Ovary (tissue), 9 donors: Measurements from ENCODE around the gene MIDN. TPM values are rescaled to one million over a fixed set of nuclear protein-coding genes. Genes with fewer than 3 reads are reported as not detected.

ENCODE experiments used
- DNase-seq, 5 donors: peaks; one replicate each; pipeline ENCODE4 v3.0.0-alpha.2; 2019 to 2020
- H3K27ac ChIP-seq, 2 donors: fragments of 200-600 bp; one replicate each; pipeline versions ENCODE4 v1.5.1 to v1.8.0; 2019 to 2022
- H3K27me3 ChIP-seq: fragments of 200-600 bp; one replicate; pipeline ENCODE4 v1.8.0; 2022
- H3K36me3 ChIP-seq: fragments of 200-600 bp; sonication (generic); one replicate; pipeline ENCODE4 v1.5.1; 2019
- H3K4me1 ChIP-seq: one replicate; pipeline ENCODE4 v1.8.1; 2013; ENCODE audit warnings: mild to moderate bottlenecking, moderate library complexity; ENCODE audit not compliant: insufficient read depth
- H3K4me3 ChIP-seq: fragments of 200-600 bp; sonication (generic); one replicate; pipeline ENCODE4 v1.5.1; 2017
- H3K9me3 ChIP-seq, 2 donors: fragments of 200-600 bp in 1 of 2; sonication (generic) in 1 of 2; one replicate each; pipeline versions ENCODE4 v1.5.1 to v1.8.1; 2013 to 2019; ENCODE audit warnings: mild to moderate bottlenecking in 1 of 2, moderate library complexity in 1 of 2
- CTCF ChIP-seq, 3 donors: fragments of 450-650 bp in 2 of 3; fragments of 200-600 bp in 1 of 3; IDR thresholded peaks; one replicate each; pipeline versions ENCODE4 v1.5.1 to v1.8.0; 2016 to 2022; ENCODE audit warnings: antibody characterized with exemption in 3 of 3, mild to moderate bottlenecking in 1 of 3
- EP300 ChIP-seq: sonication (generic); formaldehyde crosslinking; IDR thresholded peaks from one replicate; pipeline ENCODE4 v1.6.1; 2017; ENCODE audit warnings: antibody characterized with exemption
- POLR2A ChIP-seq: fragments of 450-650 bp; IDR thresholded peaks from one replicate; pipeline ENCODE4 v1.6.1; 2017; ENCODE audit warnings: antibody characterized with exemption, mild to moderate bottlenecking, moderate library complexity
- WGBS, 3 donors: extraction: QIAGEN DNeasy Blood & Tissue Kit in 1 of 3; methylation state at CpG; one replicate each; pipeline versions ENCODE4 v1.1.5 to v1.1.7; 2013 to 2017; 5-methylcytosine and 5-hydroxymethylcytosine counted together
- intact Hi-C, 4 donors: fragments of 100-400 bp; cut with DNase I; formaldehyde crosslinking; loops; one replicate each; pipeline versions ENCODE4 v1.11.0 to v1.15.1; 2022 to 2023
- polyA plus RNA-seq, 2 donors: library from polyadenylated mRNA; stranded (reverse); fragments of 200-250 nt in 1 of 2; fragments of 350-450 nt in 1 of 2; fragmentation: Illumina TruSeq in 1 of 2; extraction: RNeasy Lipid Tissue Mini Kit (QIAGEN cat#74804) in 1 of 2; gene quantifications; one replicate each; pipeline ENCODE4 v1.2.3, GENCODE V29; 2013 to 2014
- total RNA-seq, 7 donors: library from RNA; depleted of rRNA in 2 of 7; stranded (reverse); fragments of >200 nt in 2 of 7; fragmentation: NEBNext Ultra II Directional in 3 of 7; extraction: Animal tissue kit (Norgen Biotek cat#: 25700) in 3 of 7; gene quantifications; one replicate each; pipeline versions ENCODE4 v1.1.0 to v1.2.4, GENCODE V29; 2016 to 2023
- donor health status: DM: no; HTN: no; CAD: no; lungs with moderate emphysema.
- donor health status: DM: no; HTN: no; CAD: no.
- donor health status: Bipolar disorder and iron deficiency.
- donor health status: DM: yes; HTN: yes; CAD: no.
- donor health status: DM: no; HTN: no; CAD: no.
- donor health status: DM: yes; HTN: yes; CAD: no.

MIDN gene
- total and polyA plus RNA-seq, 9 donors = 10.1 to 261 (median 105) TPM

- TF ChIP-seq EP300 (no peak), POLR2A (no peak), CTCF (IDR thresholded peaks at IDR 0.05) (no peak)
- Histone ChIP-seq H3K4me3 (no peak overlapping the region), H3K4me1 (peaks cover 3% of the 10 kb centered on the region), H3K36me3 (no peaks in the 10 kb centered on the region), H3K27ac (no peak overlapping the region), H3K9me3 (no peaks in the 10 kb centered on the region), H3K27me3 (no peaks in the 10 kb centered on the region)
- intact Hi-C loops = no loop called here
- 91 to 92% (median 91%) methylated on average over 11 to 16 of the region's 16 CpGs for WGBS, 3 donors
- no peak for DNase-seq
Observed at GRCh38 chr19:1224047-1224825, 24.1 kb upstream of the MIDN start.

DNA sequence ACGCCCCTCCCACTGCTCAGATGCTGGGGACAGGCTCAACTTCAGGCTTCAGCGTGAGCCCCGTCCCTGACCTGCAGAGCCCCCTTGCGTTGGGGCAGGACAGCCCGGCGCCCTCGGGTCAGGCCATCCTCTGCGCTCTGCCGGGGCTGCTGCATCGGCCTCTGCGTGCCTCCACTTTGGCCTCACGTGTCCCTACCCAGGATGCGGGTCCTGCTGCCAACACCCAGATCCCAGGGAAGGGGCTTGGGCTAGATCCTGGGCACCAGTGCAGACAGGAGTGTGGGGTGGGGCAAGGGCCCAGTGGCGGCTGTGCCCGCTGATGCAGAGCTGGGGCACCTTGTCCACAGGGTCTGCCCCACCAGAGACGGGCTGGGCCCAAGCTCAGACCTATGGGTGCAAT, 23.5 kb upstream of the MIDN start:
- intact Hi-C loops = no loop called here
- Histone ChIP-seq H3K27ac (no peak overlapping the region), H3K27me3 (no peaks in the 10 kb centered on the region), H3K4me1 (peaks cover 3% of the 10 kb centered on the region), H3K9me3 (no peaks in the 10 kb centered on the region), H3K4me3 (no peak overlapping the region), H3K36me3 (no peaks in the 10 kb centered on the region)
- WGBS, 3 donors = 84 to 86% (median 85%) methylated on average over 16 of the region's 16 CpGs
- TF ChIP-seq CTCF (IDR thresholded peaks at IDR 0.05) = no peak
- TF ChIP-seq EP300 = no peak
- TF ChIP-seq POLR2A = no peak
- DNase-seq = no peak

DNA sequence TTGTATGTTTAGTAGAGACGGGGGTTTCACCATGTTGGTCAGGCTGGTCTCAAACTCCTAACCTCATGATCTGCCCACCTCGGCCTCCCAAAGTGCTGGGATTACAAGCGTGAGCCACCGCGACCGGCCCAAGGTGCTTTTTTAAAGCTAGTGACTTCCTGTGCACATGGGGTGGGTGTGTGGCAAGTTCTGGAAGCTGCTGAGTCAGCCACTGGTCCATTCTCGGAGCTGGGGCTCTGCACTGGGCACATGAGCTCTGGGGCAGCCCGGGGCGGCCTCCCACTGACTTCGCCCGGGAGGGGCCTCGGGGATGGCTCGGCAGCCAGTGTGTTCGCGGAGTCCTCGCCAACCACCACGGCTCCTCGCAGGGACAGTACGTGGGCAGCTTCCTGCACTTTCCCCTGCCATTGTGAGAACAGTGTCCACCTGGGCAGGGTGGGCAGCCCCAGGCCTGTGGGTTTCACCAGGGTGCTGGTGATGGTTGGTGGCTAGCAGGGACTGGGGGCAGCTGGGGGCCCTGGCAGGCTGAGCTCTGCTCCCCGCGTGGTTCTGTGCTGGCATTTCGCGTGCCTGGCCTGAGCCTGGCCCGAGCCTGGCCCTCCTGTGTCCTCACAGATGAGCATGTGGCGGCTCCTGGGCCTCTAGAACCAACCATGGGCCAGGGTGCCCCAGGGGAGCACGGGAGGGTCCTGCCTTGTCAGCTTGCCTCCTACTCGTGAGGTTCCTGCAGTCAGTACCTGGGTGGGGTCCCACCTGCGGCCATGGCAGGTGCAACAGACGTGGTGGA, 22.8 kb upstream of the MIDN start:
- H3K36me3 ChIP-seq = no peaks in the 10 kb centered on the region
- no peak overlapping the region for H3K4me3 ChIP-seq
- no peaks in the 10 kb centered on the region for H3K9me3 ChIP-seq
- intact Hi-C loops = no loop called here
- no peak for DNase-seq
- H3K4me1 ChIP-seq = peaks cover 3% of the 10 kb centered on the region
- WGBS, 3 donors = 84 to 89% (median 86%) methylated on average over 29 of the region's 29 CpGs
- H3K27me3 ChIP-seq = no peaks in the 10 kb centered on the region
- TF ChIP-seq CTCF (IDR thresholded peaks at IDR 0.05) (no peak), POLR2A (no peak), EP300 (no peak)
- no peak overlapping the region for H3K27ac ChIP-seq

DNA sequence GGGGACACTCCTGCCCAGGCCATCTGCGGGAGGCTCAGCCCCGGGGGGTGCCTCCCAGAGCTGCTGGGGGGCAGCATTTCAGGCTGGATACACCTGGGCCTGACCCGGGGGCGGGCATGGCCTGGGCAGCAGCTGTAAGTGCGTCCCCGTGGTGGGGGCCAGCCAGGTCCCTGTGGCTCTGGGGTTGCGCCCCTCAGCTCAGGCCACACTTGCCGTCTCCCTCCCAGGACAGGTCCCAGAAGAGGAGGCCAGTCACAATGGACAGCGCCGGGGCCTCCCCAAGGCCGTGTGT, 22.2 kb upstream of the MIDN start:
- peaks cover 3% of the 10 kb centered on the region for H3K4me1 ChIP-seq
- TF ChIP-seq EP300 (no peak), POLR2A (no peak), CTCF (IDR thresholded peaks at IDR 0.05) (no peak)
- H3K27me3 ChIP-seq = no peaks in the 10 kb centered on the region
- H3K9me3 ChIP-seq = no peaks in the 10 kb centered on the region
- 89 to 96% (median 92%) methylated on average over 8 to 11 of the region's 11 CpGs for WGBS, 3 donors
- H3K4me3 ChIP-seq = no peak overlapping the region
- no peak for DNase-seq
- intact Hi-C loops = no loop called here
- H3K36me3 ChIP-seq = no peaks in the 10 kb centered on the region
- no peak overlapping the region for H3K27ac ChIP-seq
